HG02763 (cell line): Measurements from ENCODE around the gene ABAT.
"Not testable (repeated sequence)": the region's sequence is repeated elsewhere in the genome, so short reads cannot be mapped to it uniquely, and the experiment has no call there.

Experiments
- ATAC-seq: cut with Tn5 transposase; IDR thresholded peaks from one replicate; pipeline ENCODE4 v1.9.1; 2021; ENCODE audit warnings: mild to moderate bottlenecking, moderate library complexity; ENCODE audit not compliant: unreplicated experiment

The ABAT gene

DNA sequence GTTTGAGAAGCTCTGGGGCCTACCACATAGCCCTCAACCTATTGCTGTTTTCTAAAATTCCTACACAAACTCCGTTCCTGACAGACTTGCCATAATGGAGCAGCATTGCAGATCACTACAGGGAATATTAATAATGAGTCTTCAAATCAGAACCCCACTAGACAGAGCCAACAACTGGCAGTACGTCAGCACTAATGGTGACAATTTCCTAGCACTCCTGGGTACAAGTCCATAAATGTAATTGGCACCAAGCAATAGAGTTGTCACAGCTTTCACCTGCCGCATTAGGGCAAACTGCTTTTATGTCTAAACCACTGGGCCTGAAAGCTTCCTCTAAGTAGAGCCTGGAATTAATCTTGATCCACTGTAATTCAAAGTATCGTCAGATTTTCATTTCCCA, 25.5 kb upstream of the ABAT start:
- no peak for ATAC-seq

DNA sequence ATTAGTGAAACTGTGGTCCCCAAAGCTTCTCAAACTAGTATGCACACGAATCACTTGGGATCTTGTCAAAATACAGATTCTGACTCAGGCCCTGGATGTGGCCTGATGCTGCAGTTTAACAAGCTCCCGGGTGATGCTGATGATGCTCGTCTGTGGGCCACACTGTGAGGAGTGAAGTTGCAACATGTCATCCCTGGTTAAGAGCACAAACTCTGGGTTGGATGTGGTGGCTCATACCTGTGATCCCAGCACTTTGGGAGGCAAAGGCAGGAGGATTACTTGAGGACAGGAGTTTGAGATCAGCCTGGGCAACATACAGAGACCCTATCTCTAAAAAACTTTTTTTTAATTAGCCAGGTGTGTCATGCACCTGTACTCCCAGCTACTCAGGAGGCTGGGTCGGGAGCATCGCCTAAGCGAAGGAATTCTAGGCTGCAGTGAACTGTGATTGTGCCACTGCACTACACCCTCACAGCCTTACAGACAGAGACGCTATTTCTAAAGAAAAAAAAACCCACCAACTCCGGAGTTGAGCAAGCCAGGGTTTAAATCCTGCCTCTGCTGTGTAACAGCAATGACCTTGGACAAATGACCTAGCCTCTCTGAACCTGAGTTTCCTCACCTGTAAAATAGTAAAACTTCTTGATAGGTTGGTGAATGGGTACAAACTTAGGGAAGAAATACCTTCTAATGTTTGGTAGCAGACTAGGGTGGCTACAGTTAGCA, 24.4 kb upstream of the ABAT start:
- ATAC-seq, result no peak

- ATAC-seq, result not testable (repeated sequence)
Observed at GRCh38 chr16:8651958-8652357, 22.5 kb upstream of the ABAT start.

GRCh38 chr16:8655184-8655717, 19.2 kb upstream of the ABAT start:
- ATAC-seq, result no peak

DNA sequence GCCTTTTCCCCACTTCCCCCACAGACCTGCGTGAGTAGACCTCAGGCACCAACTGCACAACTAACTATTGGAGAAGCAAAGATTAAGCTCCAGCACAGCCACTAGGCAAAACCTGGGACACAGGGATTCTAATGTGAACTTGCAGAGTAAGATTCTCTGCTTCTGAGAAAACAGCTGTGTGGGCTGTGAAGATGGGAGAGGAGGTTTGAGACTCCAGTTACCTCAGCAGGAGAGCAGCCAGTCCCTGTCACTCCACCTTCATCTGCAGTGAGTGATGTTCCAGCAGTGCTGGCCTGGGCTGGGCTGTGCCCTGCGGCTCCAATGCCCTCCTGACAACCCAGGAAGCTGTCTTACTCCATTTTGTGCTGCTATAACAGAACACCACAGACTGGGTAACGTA, 18.0 kb upstream of the ABAT start:
- no peak for ATAC-seq

DNA sequence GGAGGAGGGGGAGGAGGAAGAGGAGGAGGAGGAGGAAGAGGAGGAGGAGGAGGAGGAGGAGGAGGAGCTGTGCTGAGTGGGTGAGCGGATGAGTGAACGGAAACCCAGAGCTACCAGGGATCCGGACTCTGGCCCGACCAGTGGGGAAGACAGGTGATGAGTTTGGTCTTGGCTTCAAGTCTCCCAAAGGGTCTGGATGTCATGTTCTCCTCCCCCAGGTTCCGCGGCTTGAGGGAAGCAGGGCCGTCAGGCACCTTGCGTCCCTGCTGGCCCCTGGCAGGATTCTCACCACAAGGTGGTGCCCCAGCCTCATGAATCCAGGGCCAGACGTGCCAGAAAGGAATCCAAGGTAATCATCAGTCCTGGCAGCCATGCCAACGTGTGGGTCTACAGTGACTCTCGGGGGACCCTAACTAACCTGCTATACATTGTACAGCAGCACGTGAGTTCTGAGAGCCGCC, 13.5 kb upstream of the ABAT start:
- no peak for ATAC-seq

DNA sequence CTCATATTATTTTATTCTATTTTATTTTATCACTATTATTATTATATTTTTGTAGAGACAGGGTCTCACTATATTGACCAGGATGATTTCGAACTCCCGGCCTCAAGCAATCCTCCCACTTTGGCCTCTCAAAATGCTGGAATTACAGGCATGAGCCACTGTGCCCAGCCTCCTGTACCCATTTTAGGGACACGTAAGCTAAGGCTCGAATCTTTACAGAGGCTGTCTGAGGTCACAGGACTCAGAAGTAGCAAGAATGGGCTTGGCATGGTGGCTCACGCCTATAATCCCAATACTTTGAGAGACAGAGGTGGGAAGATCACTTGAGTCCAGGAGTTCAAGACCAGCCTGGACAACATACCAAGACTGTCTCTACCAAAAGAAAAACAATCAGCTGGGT, 12.7 kb upstream of the ABAT start:
- ATAC-seq, result no peak

GRCh38 chr16:8663192-8664089, 11.0 kb upstream of the ABAT start:
- no peak for ATAC-seq

GRCh38 chr16:8665529-8665928, 8.9 kb upstream of the ABAT start:
- ATAC-seq, result no peak

DNA sequence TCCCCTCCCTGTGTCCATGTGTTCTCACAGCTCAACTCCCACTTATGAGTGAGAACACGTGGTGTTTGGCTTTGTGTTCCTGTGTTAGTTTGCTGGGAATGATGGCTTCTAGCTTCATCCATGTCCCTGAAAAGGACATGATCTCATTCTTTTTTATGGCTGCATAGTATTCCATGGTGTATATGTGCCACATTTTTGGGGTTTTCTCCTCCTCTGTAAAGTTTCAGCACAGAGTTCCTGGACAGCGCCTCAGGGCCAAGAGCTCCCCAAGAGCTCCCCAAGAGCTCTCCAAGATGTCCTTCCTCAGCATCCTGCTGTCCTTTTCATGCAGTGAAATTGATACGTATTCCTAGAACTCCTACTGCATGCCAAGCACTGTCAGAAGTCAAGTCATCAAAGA, 6.9 kb upstream of the ABAT start:
- no peak for ATAC-seq

- no peak for ATAC-seq
Observed at GRCh38 chr16:8668113-8668512, 6.3 kb upstream of the ABAT start.

GRCh38 chr16:8669481-8669880, 4.9 kb upstream of the ABAT start:
- ATAC-seq, result no peak

DNA sequence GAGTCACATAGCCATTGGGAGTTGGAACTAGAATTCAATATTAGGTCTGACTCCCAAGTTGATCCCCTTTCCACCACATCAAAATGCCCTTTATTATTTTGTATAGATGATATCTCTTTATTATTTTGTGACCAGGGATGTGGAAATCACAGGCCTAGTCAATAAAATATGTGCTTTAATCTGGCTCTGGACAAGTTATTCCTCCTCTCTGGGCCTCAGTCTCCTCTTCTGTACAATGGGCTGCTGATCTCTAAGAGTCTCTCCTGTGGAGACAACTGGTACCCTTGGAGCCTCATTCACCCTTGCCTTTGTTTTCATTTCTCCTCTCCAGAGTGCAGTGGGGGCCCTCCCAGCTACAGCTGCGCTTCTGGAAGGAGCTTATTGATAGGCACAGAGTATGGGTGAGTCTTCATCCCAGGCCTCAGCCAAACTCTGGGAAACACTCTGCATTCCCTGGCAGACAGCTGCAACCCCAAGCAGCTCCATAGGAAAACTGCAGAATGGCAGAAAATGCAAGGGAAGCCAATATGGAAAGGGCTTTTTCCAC, 4.3 kb upstream of the ABAT start:
- no peak for ATAC-seq

DNA sequence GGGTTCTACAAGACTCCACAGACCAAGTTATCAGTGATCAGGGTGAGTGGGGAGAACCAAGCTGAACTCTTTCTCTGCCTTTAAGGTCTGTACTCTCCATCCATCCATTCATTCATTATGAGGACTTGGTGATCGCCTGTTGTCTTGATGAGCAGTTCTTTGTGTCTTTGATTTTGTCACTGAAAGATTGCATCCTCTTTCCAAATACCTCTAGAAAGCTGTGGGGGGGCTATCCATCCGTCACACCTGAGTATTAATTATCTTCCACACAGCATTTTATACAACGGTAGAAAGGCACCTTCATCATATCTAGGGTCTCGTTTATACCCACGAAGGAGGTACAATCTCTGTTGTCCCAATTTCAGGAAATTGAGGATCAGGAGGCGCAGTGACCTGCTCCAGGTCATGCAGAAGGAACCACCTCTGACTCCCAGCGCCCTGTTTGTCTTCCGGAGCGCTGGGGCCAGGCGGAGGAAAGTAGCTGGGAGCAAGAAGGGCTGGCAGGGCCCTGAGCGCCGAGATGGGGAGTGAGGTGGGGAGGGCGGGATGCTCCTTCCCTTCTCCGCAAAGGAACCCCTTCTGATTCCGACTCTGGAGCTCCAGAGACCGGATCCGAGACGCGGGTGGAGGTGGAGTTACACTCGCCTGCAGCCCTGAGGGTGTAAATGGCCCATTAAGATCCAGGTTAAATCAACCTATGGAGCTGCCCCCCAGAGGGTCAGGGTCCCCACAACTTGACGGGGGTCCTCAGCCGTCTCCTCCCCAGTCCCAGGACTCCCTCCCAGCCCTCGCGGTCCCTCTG, 605 bp upstream of the ABAT start:
- ATAC-seq, result peak; percentile 25

GRCh38 chr16:8675183-8676159, 1.1 kb downstream of the ABAT start:
- ATAC-seq, result no peak

DNA sequence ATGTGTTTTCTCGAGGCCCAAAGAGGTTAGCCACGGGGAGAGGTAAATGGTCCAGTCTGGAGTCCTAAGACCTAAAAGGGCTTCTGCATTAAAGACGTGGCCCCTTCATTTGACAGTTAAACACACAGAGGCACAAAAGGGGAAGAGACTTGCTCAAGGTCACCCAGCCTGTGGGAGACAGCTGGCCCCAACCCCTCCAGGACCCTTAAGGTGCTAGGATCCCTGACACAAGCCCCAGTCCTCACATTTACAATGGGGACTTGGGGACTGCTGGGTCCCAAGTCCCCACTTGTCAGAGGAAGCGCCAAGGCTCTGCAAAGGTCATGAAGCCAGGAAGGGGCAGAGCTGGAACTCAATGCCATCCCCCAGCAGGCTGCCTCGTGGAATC, 1.7 kb downstream of the ABAT start:
- ATAC-seq, result no peak

DNA sequence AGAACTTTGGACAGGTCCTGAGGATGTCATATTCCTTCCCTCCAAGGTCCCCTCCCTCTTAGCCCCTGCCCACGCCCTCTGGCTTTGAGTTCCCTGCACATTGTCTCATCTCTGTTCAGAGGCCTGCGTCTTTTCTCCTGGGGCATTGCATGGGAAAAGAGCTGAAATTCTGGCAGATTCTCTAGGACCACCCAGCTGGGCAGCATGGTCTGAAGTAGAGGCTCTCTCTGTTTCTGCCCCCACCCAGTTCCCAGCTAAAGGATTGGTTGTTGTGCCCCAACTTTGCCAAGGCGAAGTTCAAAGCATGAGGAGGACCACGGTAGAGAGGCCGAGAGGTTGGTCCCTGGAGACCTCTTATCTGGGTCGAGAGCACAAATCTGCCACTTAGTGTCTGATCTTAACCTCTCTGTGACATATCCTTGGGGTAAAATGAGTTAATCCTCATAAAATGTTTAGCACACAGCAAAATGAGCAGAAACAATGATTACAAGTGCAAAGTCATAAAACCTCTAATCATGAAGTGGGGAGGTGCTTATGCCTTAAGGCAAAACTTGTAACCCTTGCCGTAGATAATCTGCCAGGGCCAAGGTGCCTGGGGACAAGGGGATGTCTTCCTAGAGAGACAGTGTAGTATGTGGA, 2.4 kb downstream of the ABAT start:
- ATAC-seq, result no peak

GRCh38 chr16:8677481-8677880, 3.1 kb downstream of the ABAT start:
- ATAC-seq, result no peak
